ENCODE results near the gene PCGF1.

DNA sequence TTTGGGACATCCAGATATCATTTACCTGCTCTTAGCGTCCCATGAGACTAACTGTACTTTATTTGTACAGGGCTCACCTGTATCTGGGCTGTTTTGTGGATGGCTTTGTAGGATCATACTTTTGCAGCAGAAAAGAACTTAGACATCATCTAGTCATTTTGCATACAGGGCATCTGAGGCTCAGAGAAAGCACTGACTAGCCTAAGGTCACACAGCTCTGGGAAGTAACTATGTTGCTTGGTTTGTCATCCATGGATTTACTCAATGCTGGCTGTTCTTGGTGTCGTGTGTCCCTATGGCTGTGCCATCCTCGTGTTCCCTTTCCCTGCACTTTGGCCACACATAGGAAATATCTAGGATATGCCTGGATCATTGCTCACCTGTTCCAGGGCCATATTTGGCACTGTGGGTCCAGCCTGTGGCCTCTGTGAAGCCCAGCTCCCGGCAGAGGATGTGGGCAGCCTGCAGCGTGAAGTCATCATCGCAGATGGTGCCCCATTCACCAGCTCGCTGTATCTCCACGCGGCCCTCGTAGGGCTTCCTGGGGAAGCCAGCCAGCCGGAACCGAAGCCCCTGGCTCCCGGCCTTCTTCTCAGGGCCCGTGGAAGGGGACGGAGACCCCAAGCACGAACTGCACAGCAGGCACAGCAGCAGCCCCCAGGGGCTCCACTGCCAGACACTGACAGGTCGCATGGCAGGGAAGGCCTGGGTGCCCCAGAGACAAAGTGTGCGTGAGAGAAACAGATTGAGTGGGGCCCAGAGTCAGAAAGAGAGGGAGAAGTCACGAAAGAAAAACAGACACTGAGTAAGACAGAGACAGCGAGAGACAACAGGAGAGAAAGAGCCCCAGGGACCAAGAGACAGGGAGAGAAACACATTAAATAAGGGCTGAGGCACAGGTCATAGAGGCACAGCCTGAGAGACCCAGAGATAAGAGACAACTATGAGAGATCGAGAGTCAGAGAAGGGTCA lies 44.7 kb upstream of the PCGF1 start:
- no peak for TF ChIP-seq SIN3A (IDR thresholded peaks at IDR 0.05; ENCODE audit: borderline replicate concordance, insufficient read depth, low read length)
- TF ChIP-seq POLR2AphosphoS5 (IDR thresholded peaks at IDR 0.05; ENCODE audit: low read depth, low read length): no peak
- TF ChIP-seq TAF1 (IDR thresholded peaks at IDR 0.05; ENCODE audit: borderline replicate concordance, insufficient read depth, low read length): no peak
